ENCODE data around the gene MACROH2A2. TPM values are rescaled to one million over a fixed set of nuclear protein-coding genes. Genes with fewer than 3 reads are reported as not detected.

The MACROH2A2 gene
- total RNA-seq, 1 donor from 2014 or later = 15.5 TPM

GRCh38 chr10:70115948-70116682, 63.5 kb downstream of the MACROH2A2 start:
- intact Hi-C loops (cut with DNase I) = no loop called here
- H3K4me3 ChIP-seq = no peak overlapping the region
- peak; percentile 45 to 74 (median 66) for TF ChIP-seq CTCF (IDR thresholded peaks at IDR 0.05)
- no peak for TF ChIP-seq POLR2AphosphoS5 (IDR thresholded peaks at IDR 0.05; ENCODE audit: insufficient read depth in 1 of 2, low read depth in 1 of 2)
- no peak for TF ChIP-seq POLR2A (IDR thresholded peaks at IDR 0.05)
- H3K4me1 ChIP-seq = no peaks in the 10 kb centered on the region
- no peaks in the 10 kb centered on the region for H3K27me3 ChIP-seq
- peaks cover 0 to 31% of the 10 kb centered on the region in 2 donors for H3K36me3 ChIP-seq
- DNase-seq (ENCODE audit: extremely low spot score in 2 of 2) = no peak
- no peak overlapping the region for H3K27ac ChIP-seq
- no peaks in the 10 kb centered on the region for H3K9me3 ChIP-seq

- Histone ChIP-seq H3K4me3 (no peak overlapping the region), H3K4me1 (no peaks in the 10 kb centered on the region), H3K36me3 (peaks cover 0 to 22% of the 10 kb centered on the region in 2 donors), H3K9me3 (no peaks in the 10 kb centered on the region), H3K27ac (no peak overlapping the region), H3K27me3 (no peaks in the 10 kb centered on the region)
- no peak for TF ChIP-seq POLR2A (IDR thresholded peaks at IDR 0.05)
- no peak for TF ChIP-seq CTCF (IDR thresholded peaks at IDR 0.05)
- TF ChIP-seq POLR2AphosphoS5 (IDR thresholded peaks at IDR 0.05; ENCODE audit: insufficient read depth in 1 of 2, low read depth in 1 of 2) = no peak
- intact Hi-C loops (cut with DNase I) = no loop called here
- DNase-seq (ENCODE audit: extremely low spot score in 2 of 2) = no peak
Observed at GRCh38 chr10:70117646-70118045, 65.0 kb downstream of the MACROH2A2 start.

- Histone ChIP-seq H3K27ac (no peak overlapping the region), H3K4me1 (no peaks in the 10 kb centered on the region), H3K27me3 (no peaks in the 10 kb centered on the region), H3K4me3 (no peak overlapping the region), H3K36me3 (peaks cover 0 to 17% of the 10 kb centered on the region in 2 donors), H3K9me3 (no peaks in the 10 kb centered on the region)
- intact Hi-C loops (cut with DNase I) = no loop called here
- TF ChIP-seq POLR2AphosphoS5 (IDR thresholded peaks at IDR 0.05; ENCODE audit: insufficient read depth in 1 of 2, low read depth in 1 of 2) (no peak), POLR2A (IDR thresholded peaks at IDR 0.05) (no peak), CTCF (IDR thresholded peaks at IDR 0.05) (no peak)
- no peak for DNase-seq (ENCODE audit: extremely low spot score in 2 of 2)
Observed at GRCh38 chr10:70118196-70118595, 65.5 kb downstream of the MACROH2A2 start.

- Histone ChIP-seq H3K36me3 (peaks cover 0 to 7% of the 10 kb centered on the region in 2 donors), H3K9me3 (no peaks in the 10 kb centered on the region), H3K27ac (no peak overlapping the region), H3K4me3 (no peak overlapping the region), H3K4me1 (no peaks in the 10 kb centered on the region), H3K27me3 (no peaks in the 10 kb centered on the region)
- DNase-seq (ENCODE audit: extremely low spot score in 2 of 2) = no peak
- no peak for TF ChIP-seq POLR2A (IDR thresholded peaks at IDR 0.05)
- TF ChIP-seq POLR2AphosphoS5 (IDR thresholded peaks at IDR 0.05; ENCODE audit: insufficient read depth in 1 of 2, low read depth in 1 of 2) = no peak
- no peak for TF ChIP-seq CTCF (IDR thresholded peaks at IDR 0.05)
- intact Hi-C loops (cut with DNase I) = no loop called here
Observed at GRCh38 chr10:70119197-70119596, 66.6 kb downstream of the MACROH2A2 start.

- no peaks in the 10 kb centered on the region for H3K4me1 ChIP-seq
Observed at GRCh38 chr10:70119623-70120022, 67.0 kb downstream of the MACROH2A2 start.

More at GRCh38 chr10:70119623-70120022, 67.0 kb downstream of the MACROH2A2 start:
- no peaks in the 10 kb centered on the region for H3K27me3 ChIP-seq
- intact Hi-C loops (cut with DNase I) = no loop called here
- peaks cover 0 to 5% of the 10 kb centered on the region in 2 donors for H3K36me3 ChIP-seq
- H3K4me3 ChIP-seq = no peak overlapping the region
- H3K9me3 ChIP-seq = no peaks in the 10 kb centered on the region
- H3K27ac ChIP-seq = no peak overlapping the region
- no peak for DNase-seq (ENCODE audit: extremely low spot score in 2 of 2)
- no peak for TF ChIP-seq POLR2AphosphoS5 (IDR thresholded peaks at IDR 0.05; ENCODE audit: insufficient read depth in 1 of 2, low read depth in 1 of 2)
- TF ChIP-seq POLR2A (IDR thresholded peaks at IDR 0.05) = no peak
- TF ChIP-seq CTCF (IDR thresholded peaks at IDR 0.05) = no peak
